GM12878 (cell line): ENCODE data around the gene DKK1. TPM values are rescaled to one million over a fixed set of nuclear protein-coding genes. Genes with fewer than 3 reads are reported as not detected.

Experiments used
- ATAC-seq: fragments of 200-7000 bp; cut with Tn5 transposase; 3 replicates; pipeline ENCODE4 v1.9.1; 2020; ENCODE audit warnings: mild to moderate bottlenecking, moderate library complexity
- BruUV-seq: library from RNA; stranded (reverse); fragments of 400-500 nt; replicated peaks from 2 replicates; lab custom pipeline; 2021; lab: Mats Ljungman, UMichigan
- CTCF ChIA-PET: fragments of 300-600 bp; sonication (Branson Sonifier 250); formaldehyde crosslinking; extraction: SDS; loops from one replicate; lab custom pipeline; 2021; ENCODE audit warnings: inconsistent platforms; lab: Yijun Ruan, JAX
- POLR2A ChIA-PET: fragments of 350-600 bp; formaldehyde crosslinking; extraction: SDS; loops from one replicate; lab custom pipeline; 2021; ENCODE audit warnings: inconsistent platforms; lab: Charles Lee
- RAD21 ChIA-PET: fragments of 300-600 bp; sonication (Branson Sonifier 250); formaldehyde crosslinking; loops from one replicate; lab custom pipeline; 2023; ENCODE audit warnings: antibody characterized with exemption; ENCODE audit not compliant: unreplicated experiment; lab: Charles Lee
- SMC1A ChIA-PET: fragments of 300-600 bp; sonication (Branson Sonifier 250); formaldehyde crosslinking; loops from one replicate; lab custom pipeline; 2023; ENCODE audit not compliant: unreplicated experiment, uncharacterized antibody; lab: Charles Lee
- DNase-seq: peaks from one replicate; pipeline ENCODE4 v3.0.0-alpha.2; 2011; ENCODE audit warnings: low read depth, low spot score
- FAIRE-seq: peaks from 3 replicates; lab custom pipeline; 2011; peaks lifted over from hg19 to GRCh38; lab: Jason Lieb, UNC
- H2AFZ ChIP-seq: 2 replicates; pipeline ENCODE4 v1.6.0; 2011; ENCODE audit warnings: low read depth, low read length, control low read depth; ENCODE audit not compliant: control insufficient read depth
- H3K27ac ChIP-seq: 2 replicates; pipeline ENCODE4 v1.5.1; 2011; ENCODE audit warnings: control low read depth; ENCODE audit not compliant: control insufficient read depth, insufficient read depth
- H3K27me3 ChIP-seq, 2 experiments: replicated peaks in 1 of 2; 2 replicates each; pipeline versions ENCODE4 v1.6.0 to v1.6.1; 2011; ENCODE audit warnings: low read length in 1 of 2; ENCODE audit not compliant: control insufficient read depth in 2 of 2, insufficient read depth in 2 of 2
- H3K36me3 ChIP-seq, 2 experiments: 2 replicates each; pipeline ENCODE4 v1.5.1; 2011; ENCODE audit warnings: low read length in 1 of 2; ENCODE audit not compliant: control insufficient read depth in 2 of 2, insufficient read depth in 2 of 2
- H3K4me1 ChIP-seq: 2 replicates; pipeline ENCODE4 v1.6.1; 2011; ENCODE audit warnings: mild to moderate bottlenecking, low read length, moderate library complexity, mixed read lengths; ENCODE audit not compliant: control insufficient read depth, insufficient read depth
- H3K4me2 ChIP-seq: 2 replicates; pipeline ENCODE4 v1.6.0; 2011; ENCODE audit warnings: control low read depth; ENCODE audit not compliant: control insufficient read depth, insufficient read depth
- H3K4me3 ChIP-seq: fragments of 200-600 bp; sonication (generic); 2 replicates; pipeline ENCODE4 v1.5.1; 2016
- H3K79me2 ChIP-seq: 2 replicates; pipeline ENCODE4 v1.6.0; 2011; ENCODE audit warnings: low read length; ENCODE audit not compliant: control insufficient read depth, insufficient read depth
- H3K9ac ChIP-seq: 2 replicates; pipeline ENCODE4 v1.8.0; 2011; ENCODE audit warnings: low read length, control low read depth, mixed read lengths; ENCODE audit not compliant: control insufficient read depth, insufficient read depth
- H3K9me3 ChIP-seq: replicated peaks from 3 replicates; pipeline ENCODE4 v1.5.1; 2011; ENCODE audit warnings: mild to moderate bottlenecking, low read length; ENCODE audit not compliant: control insufficient read depth, insufficient read depth
- H4K20me1 ChIP-seq: 2 replicates; pipeline ENCODE4 v1.6.0; 2011; ENCODE audit not compliant: control insufficient read depth, insufficient read depth
- ASH2L ChIP-seq: fragments of 300-600, 200-600 bp; sonication (generic); IDR thresholded peaks from 2 replicates; pipeline ENCODE4 v1.6.1; 2017; ENCODE audit warnings: low read depth, mild to moderate bottlenecking, borderline replicate concordance
- ATF3 ChIP-seq: IDR thresholded peaks from 2 replicates; pipeline ENCODE4 v1.6.1; 2011; ENCODE audit warnings: low read depth, mild to moderate bottlenecking, low read length, moderate library complexity, borderline replicate concordance; ENCODE audit errors: extremely low read depth
- CREM ChIP-seq: IDR thresholded peaks from 2 replicates; pipeline ENCODE4 v1.6.1; 2014; ENCODE audit warnings: antibody characterized with exemption, low read depth
- JUND ChIP-seq: IDR thresholded peaks from 2 replicates; pipeline ENCODE4 v1.6.1; 2012; ENCODE audit warnings: low read depth, mild to moderate bottlenecking, low read length, improper control_type of control experiment, moderate library complexity
- KAT2A ChIP-seq: conservative IDR thresholded peaks from 2 replicates; pipeline ENCODE4 v1.6.1; 2011; ENCODE audit warnings: low read depth, low read length; ENCODE audit not compliant: control insufficient read depth
- MEF2B ChIP-seq: fragments of 450-650 bp; IDR thresholded peaks from 2 replicates; pipeline ENCODE4 v1.6.1; 2018; ENCODE audit warnings: mild to moderate bottlenecking, moderate library complexity; ENCODE audit not compliant: partially characterized antibody, poor library complexity, severe bottlenecking
- NR2C2 ChIP-seq: IDR thresholded peaks from 2 replicates; pipeline ENCODE4 v1.6.1; 2011; ENCODE audit warnings: borderline replicate concordance, low read depth; ENCODE audit not compliant: control insufficient read depth, insufficient read length
- PRDM15 ChIP-seq: fragments of 450-650 bp; formaldehyde crosslinking; IDR thresholded peaks from 2 replicates; pipeline ENCODE4 v1.4.0; 2020; ENCODE audit warnings: mild to moderate bottlenecking, moderate library complexity
- RAD21 ChIP-seq: IDR thresholded peaks from 2 replicates; pipeline ENCODE4 v1.6.1; 2011; ENCODE audit warnings: mild to moderate bottlenecking, low read depth, low read length, moderate library complexity; ENCODE audit not compliant: insufficient read depth
- RUNX3 ChIP-seq: IDR thresholded peaks from 2 replicates; pipeline ENCODE4 v1.6.1; 2012; ENCODE audit warnings: low read length, inconsistent platforms
- SMC3 ChIP-seq: IDR thresholded peaks from 2 replicates; pipeline ENCODE4 v1.6.1; 2011; ENCODE audit warnings: low read length, improper control_type of control experiment, borderline replicate concordance
- SREBF2 ChIP-seq: IDR thresholded peaks from 2 replicates; pipeline ENCODE4 v1.6.1; 2012; ENCODE audit warnings: mild to moderate bottlenecking, low read length
- SUPT20H ChIP-seq: IDR thresholded peaks from 2 replicates; pipeline ENCODE4 v1.6.1; 2011; ENCODE audit warnings: low read depth, mild to moderate bottlenecking, low read length, moderate library complexity, borderline replicate concordance; ENCODE audit not compliant: control insufficient read depth
- WGBS: methylation state at CpG from one replicate; pipeline ENCODE4 v1.1.6; 2016; ENCODE audit warnings: low lambda C conversion rate; ENCODE audit not compliant: insufficient replicate concordance, insufficient coverage; ENCODE audit errors: missing lambda C conversion rate; 5-methylcytosine and 5-hydroxymethylcytosine counted together
- in situ Hi-C: fragments of 300-500 bp; cut with MboI; formaldehyde crosslinking; loops from 9 replicates; pipeline ENCODE4 v1.14.3; 2018; ENCODE audit warnings: mixed read lengths
- intact Hi-C: fragments of 100-400 bp; cut with micrococcal nuclease; formaldehyde crosslinking; loops from one replicate; pipeline ENCODE4 v1.14.2; 2022; ENCODE audit not compliant: unreplicated experiment
- polyA plus RNA-seq, 11 experiments: library from polyadenylated mRNA; depleted of rRNA in 4 of 11; unstranded in 6 of 11; stranded (reverse) in 5 of 11; fragments of >200 nt; fragmentation: Nextera tagmentation in 4 of 11; fragmentation: Illumina TruSeq in 1 of 11; extraction: Ambion mirVana in 4 of 11; extraction: Trizol in 1 of 11; gene quantifications; 1 replicate in 1 of 11; 2 replicates in 10 of 11; pipeline versions ENCODE4 v1.2.1 to v1.2.3, GENCODE V29; 2011 to 2016; ENCODE audit warnings: inconsistent platforms in 2 of 11, missing spikeins in 2 of 11, low read depth in 1 of 11
- total RNA-seq, 4 experiments: library from RNA; depleted of rRNA in 3 of 4; stranded (reverse); fragments of >200 nt in 3 of 4; fragmentation: Illumina TruSeq in 1 of 4; extraction: Trizol in 1 of 4; gene quantifications; 2 replicates each; pipeline versions ENCODE4 v1.2.1 to v1.2.3, GENCODE V29; 2013 to 2021

Gene DKK1
- total and polyA plus RNA-seq, 10 of the 15 experiments (the other 5 are each of a cell fraction or from before 2014, with no cell fraction given): 0.12 to 0.77 (median 0.33) TPM; not detected in 7

- no peak for FAIRE-seq
- no peak for DNase-seq
- Histone ChIP-seq H3K27me3 (no peaks in the 10 kb centered on the region), H3K79me2 (no peaks in the 10 kb centered on the region), H3K9me3 (no peaks in the 10 kb centered on the region), H3K36me3 (no peaks in the 10 kb centered on the region), H2AFZ (no peak overlapping the region), H3K9ac (no peak overlapping the region), H3K4me3 (no peak overlapping the region), H4K20me1 (no peaks in the 10 kb centered on the region), H3K4me1 (no peaks in the 10 kb centered on the region), H3K27ac (no peak overlapping the region), H3K4me2 (no peak overlapping the region)
- RAD21 ChIA-PET: no interaction called here
- SMC1A ChIA-PET: no interaction called here
- 57% methylated on average over 5 of the region's 5 CpGs for WGBS
- no TSS peak for BruUV-seq
- TF ChIP-seq KAT2A: no peak
- no peak for TF ChIP-seq CREM
- TF ChIP-seq NR2C2: no peak
- TF ChIP-seq SREBF2: no peak
- no peak for TF ChIP-seq RAD21
- TF ChIP-seq SUPT20H: no peak
- TF ChIP-seq PRDM15 (CRISPR knock-in tag): no peak
- TF ChIP-seq ATF3: no peak
- no peak for TF ChIP-seq ASH2L
- no peak for TF ChIP-seq SMC3
- TF ChIP-seq RUNX3: no peak
- TF ChIP-seq JUND: no peak
- no peak for TF ChIP-seq MEF2B
- POLR2A ChIA-PET: no interaction called here
- no peak for ATAC-seq
- CTCF ChIA-PET: no interaction called here
- in situ Hi-C loops: no loop called here
- intact Hi-C loops: no loop called here
Observed at GRCh38 chr10:52348037-52348564, 34.0 kb downstream of the DKK1 start.
